ENCODE data around the gene CCND3. TPM values are rescaled to one million over a fixed set of nuclear protein-coding genes. Genes with fewer than 3 reads are reported as not detected.
"Not testable (repeated sequence)": the region's sequence is repeated elsewhere in the genome, so short reads cannot be mapped to it uniquely, and the experiment has no call there.

CCND3 gene
- polyA plus RNA-seq, 2 of the 4 experiments (the other 2 are of a cell fraction) = 112 to 228 TPM

DNA sequence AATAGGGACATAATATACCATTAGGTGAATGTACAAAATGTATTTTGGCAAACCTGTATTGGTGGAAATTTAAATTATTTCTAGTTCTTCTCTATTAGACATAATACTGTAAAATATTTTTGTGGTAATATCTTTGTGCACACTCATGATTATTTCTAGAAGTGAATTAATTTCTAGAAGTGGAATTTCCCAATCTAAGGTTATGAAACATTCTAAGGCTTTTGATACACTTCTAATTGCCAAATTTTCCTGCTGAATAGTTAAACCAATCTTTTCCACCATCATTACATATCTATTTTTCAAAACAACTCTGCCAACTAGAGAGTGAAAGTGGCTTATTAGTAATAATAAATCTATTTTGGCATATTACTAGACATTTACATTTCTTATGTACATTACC lies 1.8 kb upstream of the CCND3 start:
- no peak overlapping the region for H3K4me3 ChIP-seq
- DNase-seq (ENCODE audit: low read depth in 1 of 2, low spot score in 1 of 2) = no peak
- H3K4me1 ChIP-seq = peaks cover 35% of the 10 kb centered on the region
- no peak overlapping the region for H3K4me2 ChIP-seq
- no peaks in the 10 kb centered on the region for H3K9me3 ChIP-seq
- TF ChIP-seq KDM1A (IDR thresholded peaks at IDR 0.05; ENCODE audit: low read depth) = no peak
- no peak overlapping the region; a peak in 1 of 6 replicates for H3K27ac ChIP-seq
- POLR2A ChIA-PET = no interaction called here
- FAIRE-seq = no peak
- CTCF ChIA-PET = interaction anchor here (0.6 to 18.6 kb wide), 4 partner anchors 8 to 102 kb away, joined by 3 to 191 read pairs (median 96); partner anchors contain the start of genes BYSL, MED20 and TAF8
- ATAC-seq = no peak

DNA sequence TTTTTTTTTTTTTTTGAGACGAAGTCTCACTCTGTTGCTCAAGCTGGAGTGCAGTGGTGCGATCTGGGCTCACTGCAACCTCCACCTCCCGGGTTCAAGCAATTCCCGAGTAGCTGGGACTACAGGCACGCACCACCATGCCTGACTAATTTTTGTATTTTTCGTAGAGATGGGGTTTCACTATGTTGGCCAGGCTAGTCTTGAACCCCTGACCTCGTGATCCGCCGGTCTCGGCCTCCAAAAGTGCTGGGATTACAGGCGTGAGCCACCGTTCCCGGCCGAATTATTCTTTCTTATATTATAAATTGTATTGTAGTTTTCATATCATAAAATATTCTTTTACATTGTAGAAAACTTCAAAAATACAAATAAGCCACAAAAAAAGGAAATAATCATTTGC lies 1.3 kb upstream of the CCND3 start:
- DNase-seq (ENCODE audit: low read depth in 1 of 2, low spot score in 1 of 2); FAIRE-seq; H3K9me3 ChIP-seq; H3K4me3 ChIP-seq; ATAC-seq: not testable (repeated sequence)
- Histone ChIP-seq H3K27ac (peak overlapping the region; percentile 78 to 99; a peak in 5 of 6 replicates), H3K4me1 (peaks cover 41% of the 10 kb centered on the region), H3K4me2 (peak overlapping the region; percentile 88)
- WGBS (ENCODE audit: missing lambda C conversion rate) = 90% methylated on average over 14 of the region's 14 CpGs
- CTCF ChIA-PET = interaction anchor here (1.2 to 18.6 kb wide), 3 partner anchors 17 to 155 kb away, joined by 3 to 191 read pairs (median 189); partner anchors contain the start of genes BYSL, MED20, TAF8 and TOMM6
- POLR2A ChIA-PET = interaction anchor here (1.2 to 1.5 kb wide), 2 partner anchors 8 to 25 kb away, joined by 3 to 12 read pairs; no protein-coding TSS in a partner anchor

DNA sequence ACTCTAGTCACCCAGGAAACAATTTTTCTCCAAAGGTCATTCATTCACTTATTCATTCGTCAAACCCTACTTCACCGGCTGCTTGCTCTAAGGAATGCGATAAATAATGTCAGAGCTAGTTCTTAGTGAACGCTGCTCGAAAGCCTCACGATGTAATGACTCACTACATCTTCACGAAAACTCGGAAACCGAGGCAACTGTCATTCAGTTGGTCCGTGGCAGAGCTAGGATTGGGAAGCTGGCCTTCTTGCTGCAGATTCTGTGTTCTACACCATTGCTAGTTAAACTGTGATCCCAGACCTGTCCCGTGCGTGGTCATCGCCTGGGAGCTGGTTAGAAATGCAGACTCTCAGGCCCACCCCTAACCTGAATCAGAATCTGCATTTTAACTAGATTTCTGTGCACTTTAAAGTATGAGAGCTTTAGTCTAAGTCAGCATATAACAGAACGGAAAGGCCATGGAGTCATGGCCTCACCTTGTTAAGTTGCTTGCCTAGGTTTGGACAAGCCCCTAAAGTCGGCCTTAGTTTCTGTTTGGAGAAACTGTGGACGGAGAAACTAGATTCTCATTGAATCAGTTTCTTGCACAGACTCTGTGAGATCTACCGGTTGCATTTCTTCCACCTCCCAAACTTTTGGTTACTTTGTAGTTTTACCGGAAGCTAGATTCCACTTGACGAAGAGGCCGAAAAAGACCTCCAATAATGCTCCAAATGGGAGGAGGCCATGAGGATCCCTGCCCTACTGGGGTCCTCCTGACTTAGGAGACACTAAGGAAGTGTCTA lies 651 bp upstream of the CCND3 start:
- CTCF ChIA-PET = interaction anchor here (0.6 to 18.6 kb wide), 4 partner anchors 16 to 154 kb away, joined by 3 to 191 read pairs (median 96); partner anchors contain the start of genes BYSL, MED20, TAF8 and TOMM6
- peaks cover 47% of the 10 kb centered on the region for H3K4me1 ChIP-seq
- FAIRE-seq (no peak), ATAC-seq (peak in 1 of 2 experiments; percentile 36; a peak in 4 of 6 replicates), DNase-seq (ENCODE audit: low read depth in 1 of 2, low spot score in 1 of 2) (no peak)
- POLR2A ChIA-PET = interaction anchor here (0.7 to 3.3 kb wide), 7 partner anchors 8 to 109 kb away, joined by 3 to 14 read pairs (median 3); partner anchors contain the start of genes BYSL and MED20
- no peaks in the 10 kb centered on the region for H3K9me3 ChIP-seq
- peak overlapping the region; percentile 78 to 99 for H3K27ac ChIP-seq
- no peak for TF ChIP-seq ESRRA (IDR thresholded peaks at IDR 0.05; ENCODE audit: borderline replicate concordance, low read length)
- TF ChIP-seq TFCP2L1 (CRISPR knock-in tag; IDR thresholded peaks at IDR 0.05) = no peak
- TF ChIP-seq, protein P1, sequence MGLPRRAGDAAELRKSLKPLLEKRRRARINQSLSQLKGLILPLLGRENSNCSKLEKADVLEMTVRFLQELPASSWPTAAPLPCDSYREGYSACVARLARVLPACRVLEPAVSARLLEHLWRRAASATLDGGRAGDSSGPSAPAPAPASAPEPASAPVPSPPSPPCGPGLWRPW (IDR thresholded peaks at IDR 0.05) = no peak
- peak; percentile 34 for TF ChIP-seq MAFK (IDR thresholded peaks at IDR 0.05; ENCODE audit: partially characterized antibody)
- TF ChIP-seq CEBPB (IDR thresholded peaks at IDR 0.05) = no peak
- TF ChIP-seq EHMT2 (IDR thresholded peaks at IDR 0.05; ENCODE audit: low read depth) = no peak
- no peak for TF ChIP-seq ZNF302 (CRISPR knock-in tag; IDR thresholded peaks at IDR 0.05)
- no peak for TF ChIP-seq FOSB (CRISPR knock-in tag; IDR thresholded peaks at IDR 0.05)
- TF ChIP-seq, protein P2, sequence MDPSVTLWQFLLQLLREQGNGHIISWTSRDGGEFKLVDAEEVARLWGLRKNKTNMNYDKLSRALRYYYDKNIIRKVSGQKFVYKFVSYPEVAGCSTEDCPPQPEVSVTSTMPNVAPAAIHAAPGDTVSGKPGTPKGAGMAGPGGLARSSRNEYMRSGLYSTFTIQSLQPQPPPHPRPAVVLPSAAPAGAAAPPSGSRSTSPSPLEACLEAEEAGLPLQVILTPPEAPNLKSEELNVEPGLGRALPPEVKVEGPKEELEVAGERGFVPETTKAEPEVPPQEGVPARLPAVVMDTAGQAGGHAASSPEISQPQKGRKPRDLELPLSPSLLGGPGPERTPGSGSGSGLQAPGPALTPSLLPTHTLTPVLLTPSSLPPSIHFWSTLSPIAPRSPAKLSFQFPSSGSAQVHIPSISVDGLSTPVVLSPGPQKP (IDR thresholded peaks at IDR 0.05; ENCODE audit: low read depth, low read length) = no peak
- no peak for TF ChIP-seq FOSL2 (IDR thresholded peaks at IDR 0.05)
- peak; percentile 47 for TF ChIP-seq FOSL2 (CRISPR knock-in tag; IDR thresholded peaks at IDR 0.05)
- TF ChIP-seq NR3C1 (IDR thresholded peaks at IDR 0.05) = no peak
- TF ChIP-seq HOXB13 (CRISPR knock-in tag; IDR thresholded peaks at IDR 0.05; ENCODE audit: low read depth) = no peak
- TF ChIP-seq MAZ (IDR thresholded peaks at IDR 0.05; ENCODE audit: borderline replicate concordance, low read depth, low read length) = 0 out of 2 replicates have a peak, but pooled peaks have one; percentile 1
- peak; percentile 42; the same call in 1 of the 2 replicates for TF ChIP-seq PHF8 (IDR thresholded peaks at IDR 0.05; ENCODE audit: borderline replicate concordance, low read depth)
- TF ChIP-seq SREBF2 (IDR thresholded peaks at IDR 0.05) = no peak
- no peak for TF ChIP-seq RNF2 (IDR thresholded peaks at IDR 0.05; ENCODE audit: borderline replicate concordance, low read depth)
- TF ChIP-seq, protein P3, sequence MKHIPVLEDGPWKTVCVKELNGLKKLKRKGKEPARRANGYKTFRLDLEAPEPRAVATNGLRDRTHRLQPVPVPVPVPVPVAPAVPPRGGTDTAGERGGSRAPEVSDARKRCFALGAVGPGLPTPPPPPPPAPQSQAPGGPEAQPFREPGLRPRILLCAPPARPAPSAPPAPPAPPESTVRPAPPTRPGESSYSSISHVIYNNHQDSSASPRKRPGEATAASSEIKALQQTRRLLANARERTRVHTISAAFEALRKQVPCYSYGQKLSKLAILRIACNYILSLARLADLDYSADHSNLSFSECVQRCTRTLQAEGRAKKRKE (CRISPR knock-in tag; IDR thresholded peaks at IDR 0.05; ENCODE audit: low read depth) = no peak
- no peak for TF ChIP-seq HEYL (CRISPR knock-in tag; IDR thresholded peaks at IDR 0.05)
- 20% methylated on average over 20 of the region's 20 CpGs for WGBS (ENCODE audit: missing lambda C conversion rate)
- peak overlapping the region; percentile 87 for H3K4me3 ChIP-seq
- H3K4me2 ChIP-seq = peak overlapping the region; percentile 88

All from A549 (cell line).